ENCODE measurements around the gene WIPF2.

WIPF2 gene

GRCh38 chr17:40247926-40248495 lies 28.9 kb downstream of the WIPF2 start:
- DNase-seq (ENCODE audit: low read depth, low spot score), result no peak

- DNase-seq (ENCODE audit: low read depth, low spot score), result no peak
Observed at GRCh38 chr17:40248507-40248906, 29.4 kb downstream of the WIPF2 start.

- DNase-seq (ENCODE audit: low read depth, low spot score), result no peak
Observed at GRCh38 chr17:40251576-40251975, 32.5 kb downstream of the WIPF2 start.

- DNase-seq (ENCODE audit: low read depth, low spot score), result no peak
Observed at GRCh38 chr17:40253565-40253964, 34.5 kb downstream of the WIPF2 start.

GRCh38 chr17:40259505-40259904 lies 40.4 kb downstream of the WIPF2 start:
- no peak for DNase-seq (ENCODE audit: low read depth, low spot score)

GRCh38 chr17:40260528-40260927 lies 41.4 kb downstream of the WIPF2 start:
- no peak for DNase-seq (ENCODE audit: low read depth, low spot score)

GRCh38 chr17:40264458-40265185 lies 45.5 kb downstream of the WIPF2 start:
- no peak for DNase-seq (ENCODE audit: low read depth, low spot score)

GRCh38 chr17:40265337-40265736 lies 46.2 kb downstream of the WIPF2 start:
- DNase-seq (ENCODE audit: low read depth, low spot score), result no peak

- DNase-seq (ENCODE audit: low read depth, low spot score), result no peak
Observed at GRCh38 chr17:40266882-40267281, 47.8 kb downstream of the WIPF2 start.

- DNase-seq (ENCODE audit: low read depth, low spot score), result no peak
Observed at GRCh38 chr17:40268141-40268712, 49.1 kb downstream of the WIPF2 start.

GRCh38 chr17:40278414-40278813 lies 59.3 kb downstream of the WIPF2 start:
- no peak for DNase-seq (ENCODE audit: low read depth, low spot score)

- no peak for DNase-seq (ENCODE audit: low read depth, low spot score)
Observed at GRCh38 chr17:40279402-40279801, 60.3 kb downstream of the WIPF2 start.

- no peak for DNase-seq (ENCODE audit: low read depth, low spot score)
Observed at GRCh38 chr17:40281663-40282062, 62.6 kb downstream of the WIPF2 start.

GRCh38 chr17:40283662-40284061 lies 64.6 kb downstream of the WIPF2 start:
- DNase-seq (ENCODE audit: low read depth, low spot score), result no peak

GRCh38 chr17:40284085-40284713 lies 65.1 kb downstream of the WIPF2 start:
- DNase-seq (ENCODE audit: low read depth, low spot score), result no peak

GRCh38 chr17:40286473-40286872 lies 67.4 kb downstream of the WIPF2 start:
- DNase-seq (ENCODE audit: low read depth, low spot score), result no peak

GRCh38 chr17:40287159-40287493 lies 68.0 kb downstream of the WIPF2 start:
- no peak for DNase-seq (ENCODE audit: low read depth, low spot score)

- DNase-seq (ENCODE audit: low read depth, low spot score), result peak; percentile 98
Observed at GRCh38 chr17:40287494-40288369, 68.6 kb downstream of the WIPF2 start, which contains the start of gene CDC6. TSS of gene CDC6 (plus strand) at chr17:40287879. CDS start at chr17:40289421, 1,542 bp downstream.

- DNase-seq (ENCODE audit: low read depth, low spot score), result no peak
Observed at GRCh38 chr17:40290629-40291280, 71.7 kb downstream of the WIPF2 start.

- no peak for DNase-seq (ENCODE audit: low read depth, low spot score)
Observed at GRCh38 chr17:40291281-40291664, 72.2 kb downstream of the WIPF2 start.

GRCh38 chr17:40293363-40293762 lies 74.3 kb downstream of the WIPF2 start:
- DNase-seq (ENCODE audit: low read depth, low spot score), result no peak
